GM12891 (cell line): Measurements from ENCODE around the gene PHF20.

Experiments
- PAX5 ChIP-seq: IDR thresholded peaks from 2 replicates; pipeline ENCODE4 v1.6.1; 2011; ENCODE audit warnings: low read length, moderate library complexity, mild to moderate bottlenecking; ENCODE audit not compliant: insufficient read depth, severe bottlenecking
- POLR2A ChIP-seq: IDR thresholded peaks from 2 replicates; pipeline ENCODE4 v1.6.1; 2011; ENCODE audit warnings: low read depth, low read length, control low read depth
- POLR2AphosphoS5 ChIP-seq: IDR thresholded peaks from 2 replicates; pipeline ENCODE4 v1.6.1; 2011; ENCODE audit warnings: low read depth, low read length, control low read depth
- POU2F2 ChIP-seq: IDR thresholded peaks from 2 replicates; pipeline ENCODE4 v1.6.1; 2011; ENCODE audit warnings: low read depth, mild to moderate bottlenecking, control low read depth, low read length, moderate library complexity
- SPI1 ChIP-seq: IDR thresholded peaks from 2 replicates; pipeline ENCODE4 v1.6.1; 2011; ENCODE audit warnings: low read depth, low read length, control low read depth
- TAF1 ChIP-seq: IDR thresholded peaks from 2 replicates; pipeline ENCODE4 v1.6.1; 2011; ENCODE audit warnings: low read depth, low read length, control low read depth

GRCh38 chr20:35903843-35904242 is 132.0 kb downstream of the PHF20 start:
- TF ChIP-seq PAX5 (no peak), POLR2A (no peak), POLR2AphosphoS5 (no peak), TAF1 (no peak), SPI1 (no peak), POU2F2 (no peak)
